ENCODE measurements around the gene VEPH1.

VEPH1 gene

GRCh38 chr3:157472648-157473047 lies 30.6 kb downstream of the VEPH1 start:
- no peak for DNase-seq

- DNase-seq, result no peak
Measured at GRCh38 chr3:157471064-157471463, 32.2 kb downstream of the VEPH1 start.

GRCh38 chr3:157469561-157470294 lies 33.5 kb downstream of the VEPH1 start:
- no peak for DNase-seq

GRCh38 chr3:157467200-157467599 lies 36.0 kb downstream of the VEPH1 start:
- no peak for DNase-seq

- DNase-seq, result no peak
Measured at GRCh38 chr3:157465741-157466140, 37.5 kb downstream of the VEPH1 start.

GRCh38 chr3:157464321-157464720 lies 38.9 kb downstream of the VEPH1 start:
- DNase-seq, result no peak

GRCh38 chr3:157463816-157464215 lies 39.4 kb downstream of the VEPH1 start:
- DNase-seq, result no peak

- no peak for DNase-seq
Measured at GRCh38 chr3:157460253-157460652, 43.0 kb downstream of the VEPH1 start.

GRCh38 chr3:157459706-157460105 lies 43.5 kb downstream of the VEPH1 start:
- DNase-seq, result no peak

GRCh38 chr3:157453824-157454223 lies 49.4 kb downstream of the VEPH1 start:
- no peak for DNase-seq

GRCh38 chr3:157452097-157452496 lies 51.1 kb downstream of the VEPH1 start:
- DNase-seq, result no peak

- DNase-seq, result no peak
Measured at GRCh38 chr3:157447026-157447694, 56.1 kb downstream of the VEPH1 start.

GRCh38 chr3:157445857-157446256 lies 57.4 kb downstream of the VEPH1 start:
- no peak for DNase-seq

- DNase-seq, result no peak
Measured at GRCh38 chr3:157444797-157445184, 58.4 kb downstream of the VEPH1 start.

- DNase-seq, result no peak
Measured at GRCh38 chr3:157443905-157444796, 59.1 kb downstream of the VEPH1 start.

GRCh38 chr3:157442729-157443128 lies 60.5 kb downstream of the VEPH1 start:
- DNase-seq, result no peak

GRCh38 chr3:157441102-157441624 lies 62.1 kb downstream of the VEPH1 start:
- no peak for DNase-seq

- DNase-seq, result no peak
Measured at GRCh38 chr3:157438194-157438730, 65.0 kb downstream of the VEPH1 start.

GRCh38 chr3:157436583-157437291 lies 66.5 kb downstream of the VEPH1 start, which contains the start of gene PTX3:
PTX3 (plus strand) TSS chr3:157436850; CDS start chr3:157436934, 84 bp downstream.
- no peak for DNase-seq

- DNase-seq, result no peak
Measured at GRCh38 chr3:157429708-157430107, 73.5 kb downstream of the VEPH1 start.

GRCh38 chr3:157428853-157429252 lies 74.4 kb downstream of the VEPH1 start:
- no peak for DNase-seq

- DNase-seq, result no peak
Measured at GRCh38 chr3:157427901-157428300, 75.3 kb downstream of the VEPH1 start.

Measured in CD4-positive, alpha-beta T cell treated with Interleukin-17A for 4 hours (primary cell).